Fibroblast of lung (primary cell): ENCODE data around the gene PDRG1. TPM values are rescaled to one million over a fixed set of nuclear protein-coding genes. Genes with fewer than 3 reads are reported as not detected.

ENCODE experiments used
- DNase-seq, 2 donors: peaks; one replicate each; pipeline versions ENCODE4 v3.0.0 to v3.0.0-alpha.2; 2010; ENCODE audit warnings: low read depth in 2 of 2
- H2AFZ ChIP-seq: 2 replicates; pipeline ENCODE4 v1.5.1; 2012; ENCODE audit warnings: low read length, control low read depth, inconsistent platforms
- H3K27ac ChIP-seq: 2 replicates; pipeline ENCODE4 v1.5.1; 2011; ENCODE audit warnings: low read length, control low read depth; ENCODE audit not compliant: insufficient read depth
- H3K27me3 ChIP-seq: 2 replicates; pipeline ENCODE4 v1.5.1; 2011; ENCODE audit warnings: mild to moderate bottlenecking, low read length; ENCODE audit not compliant: control insufficient read depth, insufficient read depth
- H3K36me3 ChIP-seq: 2 replicates; pipeline ENCODE4 v1.5.1; 2011; ENCODE audit warnings: low read length; ENCODE audit not compliant: control insufficient read depth, insufficient read depth
- H3K4me1 ChIP-seq: 2 replicates; pipeline ENCODE4 v1.5.1; 2011; ENCODE audit warnings: low read length; ENCODE audit not compliant: control insufficient read depth, insufficient read depth; ENCODE audit errors: extremely low read depth
- H3K4me2 ChIP-seq: 2 replicates; pipeline ENCODE4 v1.5.1; 2011; ENCODE audit warnings: low read length, control low read depth; ENCODE audit not compliant: insufficient read depth; ENCODE audit errors: extremely low read depth
- H3K4me3 ChIP-seq, 4 experiments: fragments of 200-600 bp in 1 of 4; sonication (generic) in 1 of 4; replicated peaks in 1 of 4; 2 replicates each; pipeline ENCODE4 v1.5.1; 2011 to 2016; ENCODE audit warnings: low read length in 4 of 4, low read depth in 3 of 4, mild to moderate bottlenecking in 3 of 4, control low read depth in 2 of 4, inconsistent platforms in 1 of 4, mixed read lengths in 1 of 4; ENCODE audit not compliant: insufficient read depth in 1 of 4; ENCODE audit errors: control extremely low read depth in 1 of 4
- H3K79me2 ChIP-seq: 2 replicates; pipeline ENCODE4 v1.5.1; 2012; ENCODE audit warnings: mild to moderate bottlenecking, low read length, inconsistent platforms; ENCODE audit not compliant: control insufficient read depth, insufficient read depth
- H3K9ac ChIP-seq: 2 replicates; pipeline ENCODE4 v1.5.1; 2011; ENCODE audit warnings: mild to moderate bottlenecking, low read length, control low read depth; ENCODE audit not compliant: insufficient read depth
- H3K9me3 ChIP-seq: 2 replicates; pipeline ENCODE4 v1.5.1; 2012; ENCODE audit warnings: low read depth, low read length; ENCODE audit not compliant: control insufficient read depth, insufficient read depth
- H4K20me1 ChIP-seq: 2 replicates; pipeline ENCODE4 v1.5.1; 2011; ENCODE audit warnings: low read length; ENCODE audit not compliant: control insufficient read depth, insufficient read depth; ENCODE audit errors: extremely low read depth
- EZH2 ChIP-seq: IDR thresholded peaks from 2 replicates; pipeline ENCODE4 v1.5.1; 2012; ENCODE audit warnings: low read length, control low read depth, mild to moderate bottlenecking; ENCODE audit errors: missing control alignments
- polyA plus RNA-seq, 2 donors: library from polyadenylated mRNA; depleted of rRNA in 1 of 2; stranded (reverse) in 1 of 2; unstranded in 1 of 2; fragments of >200 nt; gene quantifications; 2 replicates each; pipeline ENCODE4 v1.2.1, GENCODE V29; 2011 to 2012; ENCODE audit warnings: missing spikeins in 1 of 2
- total RNA-seq: library from RNA; depleted of rRNA; stranded (reverse); fragments of >200 nt; gene quantifications from 2 replicates; pipeline ENCODE4 v1.2.1, GENCODE V29; 2014
- TF ChIP-seq, protein P1 (sequence below), 2 donors: IDR thresholded peaks in 1 of 2; conservative IDR thresholded peaks in 1 of 2; 1 replicate in 1 of 2; 2 replicates in 1 of 2; pipeline ENCODE4 v1.5.1; 2011 to 2012; ENCODE audit warnings: low read length in 2 of 2, control low read depth in 1 of 2, inconsistent platforms in 1 of 2, low read depth in 1 of 2, mild to moderate bottlenecking in 1 of 2

Gene PDRG1
- total and polyA plus RNA-seq, 2 donors (not counting 1 experiment from before 2014, with no cell fraction given), result 5.4 to 14.0 TPM

DNA sequence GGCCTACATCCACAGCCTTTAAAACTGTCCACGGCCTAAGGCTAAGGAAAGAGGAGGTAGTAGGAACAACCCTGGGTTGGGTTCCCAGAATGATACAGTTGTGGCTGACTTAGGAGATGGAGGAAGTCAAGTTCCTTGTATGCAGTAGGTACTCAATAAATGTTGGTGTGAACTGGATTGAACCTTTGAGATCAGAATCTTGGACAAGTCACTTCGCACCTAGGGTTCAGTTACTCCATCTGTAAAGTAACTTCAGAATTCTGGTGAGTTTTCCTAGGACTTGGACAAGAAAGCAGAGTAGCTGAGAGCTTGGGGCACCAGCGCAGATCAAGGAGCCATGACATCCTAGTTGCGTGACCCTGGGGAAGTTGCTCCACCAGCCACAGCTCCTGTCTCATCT is 25.2 kb upstream of the PDRG1 start:
- no peak for DNase-seq
- TF ChIP-seq, protein P1, sequence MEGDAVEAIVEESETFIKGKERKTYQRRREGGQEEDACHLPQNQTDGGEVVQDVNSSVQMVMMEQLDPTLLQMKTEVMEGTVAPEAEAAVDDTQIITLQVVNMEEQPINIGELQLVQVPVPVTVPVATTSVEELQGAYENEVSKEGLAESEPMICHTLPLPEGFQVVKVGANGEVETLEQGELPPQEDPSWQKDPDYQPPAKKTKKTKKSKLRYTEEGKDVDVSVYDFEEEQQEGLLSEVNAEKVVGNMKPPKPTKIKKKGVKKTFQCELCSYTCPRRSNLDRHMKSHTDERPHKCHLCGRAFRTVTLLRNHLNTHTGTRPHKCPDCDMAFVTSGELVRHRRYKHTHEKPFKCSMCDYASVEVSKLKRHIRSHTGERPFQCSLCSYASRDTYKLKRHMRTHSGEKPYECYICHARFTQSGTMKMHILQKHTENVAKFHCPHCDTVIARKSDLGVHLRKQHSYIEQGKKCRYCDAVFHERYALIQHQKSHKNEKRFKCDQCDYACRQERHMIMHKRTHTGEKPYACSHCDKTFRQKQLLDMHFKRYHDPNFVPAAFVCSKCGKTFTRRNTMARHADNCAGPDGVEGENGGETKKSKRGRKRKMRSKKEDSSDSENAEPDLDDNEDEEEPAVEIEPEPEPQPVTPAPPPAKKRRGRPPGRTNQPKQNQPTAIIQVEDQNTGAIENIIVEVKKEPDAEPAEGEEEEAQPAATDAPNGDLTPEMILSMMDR (conservative IDR thresholded peaks at IDR 0.05 in 1 of 2, IDR thresholded peaks at IDR 0.05 in 1 of 2; ENCODE audit: low read depth in 1 of 2, low read length in 2 of 2), result no peak
- TF ChIP-seq EZH2, result no peak
- H3K4me2 ChIP-seq, result no peak overlapping the region

DNA sequence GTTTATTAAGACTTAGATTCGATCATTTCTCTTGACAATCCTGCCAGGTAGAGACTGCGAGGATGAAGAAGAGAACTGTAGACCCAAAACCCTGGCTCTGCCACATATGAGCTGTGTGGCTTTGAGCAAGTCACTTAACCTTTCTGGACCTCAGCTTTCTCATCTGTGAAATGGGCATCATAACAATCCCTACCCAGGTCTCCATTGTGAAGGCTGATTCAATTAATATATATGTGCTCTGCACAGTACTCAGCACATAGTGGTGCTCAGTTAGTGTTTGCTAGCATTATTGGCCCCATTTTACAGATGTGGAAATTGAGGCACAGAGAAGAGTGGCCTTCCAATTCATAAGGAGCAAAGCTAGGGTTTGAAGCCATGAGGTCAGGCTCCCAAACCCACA is 24.0 kb upstream of the PDRG1 start:
- no peak for TF ChIP-seq EZH2
- TF ChIP-seq, protein P1 (conservative IDR thresholded peaks at IDR 0.05 in 1 of 2, IDR thresholded peaks at IDR 0.05 in 1 of 2; ENCODE audit: low read depth in 1 of 2, low read length in 2 of 2), result no peak
- Histone ChIP-seq H3K79me2 (no peaks in the 10 kb centered on the region), H3K4me3 (no peak overlapping the region), H4K20me1 (no peaks in the 10 kb centered on the region), H3K36me3 (no peaks in the 10 kb centered on the region), H3K4me1 (no peaks in the 10 kb centered on the region), H2AFZ (no peak overlapping the region), H3K27ac (no peak overlapping the region), H3K9me3 (no peaks in the 10 kb centered on the region), H3K4me2 (no peak overlapping the region), H3K27me3 (peaks cover 9% of the 10 kb centered on the region), H3K9ac (no peak overlapping the region)
- no peak for DNase-seq

More for the DNA sequence above, 25.2 kb upstream of the PDRG1 start:
- Histone ChIP-seq H2AFZ (no peak overlapping the region), H3K79me2 (no peaks in the 10 kb centered on the region), H3K4me1 (no peaks in the 10 kb centered on the region), H3K27me3 (peaks cover 5% of the 10 kb centered on the region), H3K27ac (no peak overlapping the region), H3K9ac (no peak overlapping the region), H3K9me3 (no peaks in the 10 kb centered on the region), H3K4me3 (no peak overlapping the region), H4K20me1 (no peaks in the 10 kb centered on the region), H3K36me3 (no peaks in the 10 kb centered on the region)

- no peak overlapping the region for H3K27ac ChIP-seq
- no peak overlapping the region for H3K9ac ChIP-seq
- no peak for DNase-seq
- peaks cover 10% of the 10 kb centered on the region for H3K27me3 ChIP-seq
- H4K20me1 ChIP-seq, result no peaks in the 10 kb centered on the region
- H3K9me3 ChIP-seq, result no peaks in the 10 kb centered on the region
- no peaks in the 10 kb centered on the region for H3K79me2 ChIP-seq
- TF ChIP-seq, protein P1 (conservative IDR thresholded peaks at IDR 0.05 in 1 of 2, IDR thresholded peaks at IDR 0.05 in 1 of 2; ENCODE audit: low read depth in 1 of 2, low read length in 2 of 2), result no peak
- no peak for TF ChIP-seq EZH2
- no peaks in the 10 kb centered on the region for H3K4me1 ChIP-seq
- H3K36me3 ChIP-seq, result no peaks in the 10 kb centered on the region
- no peak overlapping the region for H2AFZ ChIP-seq
- H3K4me3 ChIP-seq, result no peak overlapping the region
- no peak overlapping the region for H3K4me2 ChIP-seq
Measured at GRCh38 chr20:31974951-31975487, 23.2 kb upstream of the PDRG1 start.
